Keratinocyte (primary cell): ENCODE measurements around the gene TRIB2.

Experiments
- EZH2 ChIP-seq: IDR thresholded peaks from one replicate; pipeline ENCODE4 v1.6.1; 2012; ENCODE audit warnings: inconsistent platforms, mild to moderate bottlenecking, low read length, moderate library complexity
- TF ChIP-seq, protein P1 (sequence below), 3 experiments: IDR thresholded peaks in 1 of 3; conservative IDR thresholded peaks in 1 of 3; optimal IDR thresholded peaks in 1 of 3; 2 replicates in 2 of 3; 3 replicates in 1 of 3; pipeline versions ENCODE3 to v1.5.1; 2011; ENCODE audit warnings: low read length in 3 of 3, mild to moderate bottlenecking in 3 of 3, moderate library complexity in 2 of 3, control low read depth in 1 of 3, inconsistent platforms in 1 of 3; ENCODE audit not compliant: insufficient read depth in 2 of 3; ENCODE audit errors: extremely low read depth in 1 of 3

DNA sequence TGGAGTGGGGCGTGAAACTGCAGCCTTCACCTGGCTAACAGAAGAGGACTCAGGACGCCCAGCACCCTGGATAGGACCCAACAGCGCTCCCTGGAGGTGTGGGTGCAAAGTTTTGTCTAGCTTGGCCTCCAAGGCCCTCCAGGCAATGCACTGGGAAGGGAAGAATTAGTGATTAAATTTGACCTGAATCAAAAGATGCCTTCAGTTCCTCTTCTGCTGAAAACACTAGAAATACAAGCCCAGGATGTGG, 779 bp upstream of the TRIB2 start:
- TF ChIP-seq, protein P1, sequence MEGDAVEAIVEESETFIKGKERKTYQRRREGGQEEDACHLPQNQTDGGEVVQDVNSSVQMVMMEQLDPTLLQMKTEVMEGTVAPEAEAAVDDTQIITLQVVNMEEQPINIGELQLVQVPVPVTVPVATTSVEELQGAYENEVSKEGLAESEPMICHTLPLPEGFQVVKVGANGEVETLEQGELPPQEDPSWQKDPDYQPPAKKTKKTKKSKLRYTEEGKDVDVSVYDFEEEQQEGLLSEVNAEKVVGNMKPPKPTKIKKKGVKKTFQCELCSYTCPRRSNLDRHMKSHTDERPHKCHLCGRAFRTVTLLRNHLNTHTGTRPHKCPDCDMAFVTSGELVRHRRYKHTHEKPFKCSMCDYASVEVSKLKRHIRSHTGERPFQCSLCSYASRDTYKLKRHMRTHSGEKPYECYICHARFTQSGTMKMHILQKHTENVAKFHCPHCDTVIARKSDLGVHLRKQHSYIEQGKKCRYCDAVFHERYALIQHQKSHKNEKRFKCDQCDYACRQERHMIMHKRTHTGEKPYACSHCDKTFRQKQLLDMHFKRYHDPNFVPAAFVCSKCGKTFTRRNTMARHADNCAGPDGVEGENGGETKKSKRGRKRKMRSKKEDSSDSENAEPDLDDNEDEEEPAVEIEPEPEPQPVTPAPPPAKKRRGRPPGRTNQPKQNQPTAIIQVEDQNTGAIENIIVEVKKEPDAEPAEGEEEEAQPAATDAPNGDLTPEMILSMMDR (optimal IDR thresholded peaks at IDR 0.05 in 1 of 3, IDR thresholded peaks at IDR 0.05 in 1 of 3, conservative IDR thresholded peaks at IDR 0.05 in 1 of 3; ENCODE audit: extremely low read depth in 1 of 3, insufficient read depth in 2 of 3, low read length in 3 of 3): peak; percentile 67 to 88 (median 84)
- TF ChIP-seq EZH2: no peak
